Esophagus squamous epithelium (tissue), 4 donors: ENCODE measurements around the gene TTYH2.

Source experiments
- POLR2A ChIP-seq, 4 donors: fragments of 450-650 bp; IDR thresholded peaks; one replicate each; pipeline ENCODE4 v1.6.1; 2017; ENCODE audit warnings: antibody characterized with exemption in 4 of 4, mild to moderate bottlenecking in 4 of 4, moderate library complexity in 3 of 4
- TF ChIP-seq, protein P1 (sequence below), 6 experiments: fragments of 450-650 bp in 4 of 6; fragments of 200-600 bp in 2 of 6; sonication (generic) in 2 of 6; IDR thresholded peaks; one replicate each; pipeline ENCODE4 v1.5.1; 2016 to 2019; ENCODE audit warnings: antibody characterized with exemption in 6 of 6, mild to moderate bottlenecking in 4 of 6, moderate library complexity in 4 of 6

- TF ChIP-seq POLR2A (IDR thresholded peaks at IDR 0.05) = no peak
- TF ChIP-seq, protein P1, sequence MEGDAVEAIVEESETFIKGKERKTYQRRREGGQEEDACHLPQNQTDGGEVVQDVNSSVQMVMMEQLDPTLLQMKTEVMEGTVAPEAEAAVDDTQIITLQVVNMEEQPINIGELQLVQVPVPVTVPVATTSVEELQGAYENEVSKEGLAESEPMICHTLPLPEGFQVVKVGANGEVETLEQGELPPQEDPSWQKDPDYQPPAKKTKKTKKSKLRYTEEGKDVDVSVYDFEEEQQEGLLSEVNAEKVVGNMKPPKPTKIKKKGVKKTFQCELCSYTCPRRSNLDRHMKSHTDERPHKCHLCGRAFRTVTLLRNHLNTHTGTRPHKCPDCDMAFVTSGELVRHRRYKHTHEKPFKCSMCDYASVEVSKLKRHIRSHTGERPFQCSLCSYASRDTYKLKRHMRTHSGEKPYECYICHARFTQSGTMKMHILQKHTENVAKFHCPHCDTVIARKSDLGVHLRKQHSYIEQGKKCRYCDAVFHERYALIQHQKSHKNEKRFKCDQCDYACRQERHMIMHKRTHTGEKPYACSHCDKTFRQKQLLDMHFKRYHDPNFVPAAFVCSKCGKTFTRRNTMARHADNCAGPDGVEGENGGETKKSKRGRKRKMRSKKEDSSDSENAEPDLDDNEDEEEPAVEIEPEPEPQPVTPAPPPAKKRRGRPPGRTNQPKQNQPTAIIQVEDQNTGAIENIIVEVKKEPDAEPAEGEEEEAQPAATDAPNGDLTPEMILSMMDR (IDR thresholded peaks at IDR 0.05) = no peak
Observed at GRCh38 chr17:74267579-74267978, 54.2 kb downstream of the TTYH2 start.
